NCI-H2196 treated with DMSO at 0.1 percent for 48 hours (cell line): ENCODE measurements around the gene ENTREP1.

ENCODE experiments used
- DNase-seq: peaks from one replicate; lab custom pipeline; 2025; ENCODE audit not compliant: unreplicated experiment; lab: John Stamatoyannopoulos, UW

The ENTREP1 gene

GRCh38 chr9:69364510-69365150, 39.6 kb downstream of the ENTREP1 start:
- no peak for DNase-seq

GRCh38 chr9:69370430-69370829, 45.4 kb downstream of the ENTREP1 start:
- no peak for DNase-seq

- no peak for DNase-seq
Measured at GRCh38 chr9:69371001-69371400, 46.0 kb downstream of the ENTREP1 start.

- no peak for DNase-seq
Measured at GRCh38 chr9:69376651-69377050, 51.6 kb downstream of the ENTREP1 start.

GRCh38 chr9:69377291-69377690, 52.3 kb downstream of the ENTREP1 start:
- no peak for DNase-seq

- DNase-seq = no peak
Measured at GRCh38 chr9:69377981-69378380, 53.0 kb downstream of the ENTREP1 start.

GRCh38 chr9:69379270-69379982, 54.4 kb downstream of the ENTREP1 start:
- no peak for DNase-seq

- no peak for DNase-seq
Measured at GRCh38 chr9:69380301-69380700, 55.3 kb downstream of the ENTREP1 start.

- no peak for DNase-seq
Measured at GRCh38 chr9:69380811-69381210, 55.8 kb downstream of the ENTREP1 start.

- no peak for DNase-seq
Measured at GRCh38 chr9:69382135-69382534, 57.1 kb downstream of the ENTREP1 start.

- DNase-seq = peak; percentile 60
Measured at GRCh38 chr9:69385581-69386033, 60.6 kb downstream of the ENTREP1 start.

GRCh38 chr9:69386651-69387050, 61.6 kb downstream of the ENTREP1 start:
- no peak for DNase-seq

- no peak for DNase-seq
Measured at GRCh38 chr9:69388596-69388995, 63.6 kb downstream of the ENTREP1 start.

- DNase-seq = no peak
Measured at GRCh38 chr9:69389437-69389995, 64.5 kb downstream of the ENTREP1 start.

- no peak for DNase-seq
Measured at GRCh38 chr9:69391487-69391886, 66.5 kb downstream of the ENTREP1 start.

GRCh38 chr9:69391946-69392345, 66.9 kb downstream of the ENTREP1 start:
- DNase-seq = no peak

- DNase-seq = no peak
Measured at GRCh38 chr9:69392826-69393225, 67.8 kb downstream of the ENTREP1 start.

GRCh38 chr9:69393425-69393824, 68.4 kb downstream of the ENTREP1 start:
- DNase-seq = no peak

- no peak for DNase-seq
Measured at GRCh38 chr9:69395718-69396117, 70.7 kb downstream of the ENTREP1 start.

GRCh38 chr9:69396759-69397158, 71.7 kb downstream of the ENTREP1 start:
- no peak for DNase-seq

GRCh38 chr9:69397384-69398214, 72.6 kb downstream of the ENTREP1 start:
- no peak for DNase-seq
